Endothelial cell of umbilical vein (primary cell): ENCODE measurements around the gene TMEM184B. TPM values are rescaled to one million over a fixed set of nuclear protein-coding genes. Genes with fewer than 3 reads are reported as not detected.
A peak's percentile ranks its signal among the peaks of the same experiment; 100 is the strongest.

Experiments used
- BruUV-seq: library from RNA; stranded (reverse); fragments of 400-500 nt; replicated peaks from 2 replicates; lab custom pipeline; 2021; lab: Mats Ljungman, UMichigan
- CTCF ChIA-PET: fragments of 300-600, 350-600 bp; sonication (Branson Sonifier 250); formaldehyde crosslinking; loops from one replicate; lab custom pipeline; 2021; ENCODE audit warnings: antibody characterized with exemption, inconsistent platforms; lab: Charles Lee
- POLR2A ChIA-PET: fragments of 300-600, 350-600 bp; sonication (Branson Sonifier 250); formaldehyde crosslinking; loops from one replicate; lab custom pipeline; 2021; ENCODE audit warnings: antibody characterized with exemption, inconsistent platforms; lab: Charles Lee
- DNase-seq: peaks from one replicate; pipeline ENCODE4 v3.0.0-alpha.2; 2011; ENCODE audit warnings: low read depth, low spot score
- FAIRE-seq: peaks from 2 replicates; lab custom pipeline; 2011; peaks lifted over from hg19 to GRCh38; lab: Jason Lieb, UNC
- H2AFZ ChIP-seq: 2 replicates; pipeline ENCODE4 v1.6.0; 2012; ENCODE audit warnings: low read depth, low read length, control low read depth, inconsistent platforms
- H3K27ac ChIP-seq: 2 replicates; pipeline ENCODE4 v1.5.1; 2011; ENCODE audit warnings: low read depth, mild to moderate bottlenecking, control low read depth, low read length, moderate library complexity; ENCODE audit not compliant: insufficient read depth
- H3K27me3 ChIP-seq, 2 experiments: 2 replicates each; pipeline versions ENCODE4 v1.6.0 to v1.6.1; 2011; ENCODE audit warnings: low read length in 2 of 2, mixed read lengths in 1 of 2; ENCODE audit not compliant: control insufficient read depth in 2 of 2, insufficient read depth in 2 of 2
- H3K36me3 ChIP-seq, 2 experiments: 2 replicates in 1 of 2; 3 replicates in 1 of 2; pipeline ENCODE4 v1.5.1; 2011; ENCODE audit warnings: low read length in 2 of 2, mild to moderate bottlenecking in 1 of 2, moderate library complexity in 1 of 2; ENCODE audit not compliant: control insufficient read depth in 2 of 2, insufficient read depth in 2 of 2; ENCODE audit errors: extremely low read depth in 1 of 2
- H3K4me1 ChIP-seq: 3 replicates; pipeline ENCODE4 v1.5.1; 2011; ENCODE audit warnings: mild to moderate bottlenecking, low read length; ENCODE audit not compliant: control insufficient read depth, insufficient read depth; ENCODE audit errors: extremely low read depth
- H3K4me2 ChIP-seq: 2 replicates; pipeline ENCODE4 v1.6.1; 2011; ENCODE audit warnings: low read length, control low read depth, mixed read lengths; ENCODE audit not compliant: insufficient read depth
- H3K4me3 ChIP-seq, 3 experiments: fragments of 200-600 bp in 1 of 3; sonication (generic), shearing (Covaris generic) in 1 of 3; replicated peaks in 1 of 3; 2 replicates each; pipeline ENCODE4 v1.5.1; 2011 to 2016; ENCODE audit warnings: control low read depth in 3 of 3, low read length in 3 of 3, mild to moderate bottlenecking in 2 of 3, inconsistent platforms in 1 of 3, low read depth in 1 of 3, moderate library complexity in 1 of 3; ENCODE audit not compliant: insufficient read depth in 1 of 3
- H3K79me2 ChIP-seq: 2 replicates; pipeline ENCODE4 v1.6.0; 2012; ENCODE audit warnings: low read length, inconsistent platforms; ENCODE audit not compliant: control insufficient read depth, insufficient read depth
- H3K9ac ChIP-seq: replicated peaks from 2 replicates; pipeline ENCODE3; 2011; ENCODE audit warnings: low read length, control low read depth; ENCODE audit not compliant: insufficient read depth; ENCODE audit errors: extremely low read depth
- H3K9me1 ChIP-seq: replicated peaks from 3 replicates; pipeline ENCODE4 v1.6.0; 2011; ENCODE audit warnings: mild to moderate bottlenecking, low read length; ENCODE audit not compliant: control insufficient read depth, insufficient read depth; ENCODE audit errors: extremely low read depth
- H3K9me3 ChIP-seq: replicated peaks from 2 replicates; pipeline ENCODE4 v1.5.1; 2012; ENCODE audit warnings: low read length, inconsistent platforms; ENCODE audit not compliant: control insufficient read depth, insufficient read depth
- H4K20me1 ChIP-seq: replicated peaks from 2 replicates; pipeline ENCODE3; 2011; ENCODE audit warnings: mild to moderate bottlenecking, low read length; ENCODE audit not compliant: control insufficient read depth, insufficient read depth; ENCODE audit errors: extremely low read depth
- CTCF ChIP-seq, 2 donors: IDR thresholded peaks; 1 replicate in 1 of 2; 2 replicates in 1 of 2; pipeline ENCODE4 v1.5.1; 2011; ENCODE audit warnings: low read length in 2 of 2, mild to moderate bottlenecking in 2 of 2, moderate library complexity in 2 of 2, control low read depth in 1 of 2, inconsistent platforms in 1 of 2, low read depth in 1 of 2; ENCODE audit not compliant: insufficient read depth in 1 of 2; ENCODE audit errors: extremely low read depth in 1 of 2
- EZH2 ChIP-seq: IDR thresholded peaks from 2 replicates; pipeline ENCODE4 v1.6.1; 2012; ENCODE audit warnings: borderline replicate concordance, low read depth, mild to moderate bottlenecking, moderate library complexity, low read length, inconsistent platforms; ENCODE audit not compliant: severe bottlenecking
- FOS ChIP-seq: IDR thresholded peaks from 2 replicates; pipeline ENCODE4 v1.6.1; 2011; ENCODE audit warnings: mild to moderate bottlenecking, low read length, moderate library complexity, borderline replicate concordance; ENCODE audit not compliant: insufficient read depth
- GATA2 ChIP-seq: IDR thresholded peaks from 2 replicates; pipeline ENCODE4 v1.7.0; 2011; ENCODE audit warnings: low read depth, mild to moderate bottlenecking, moderate library complexity, mixed read lengths, low read length; ENCODE audit not compliant: insufficient read length, insufficient read depth
- JUN ChIP-seq: IDR thresholded peaks from 2 replicates; pipeline ENCODE4 v1.6.1; 2011; ENCODE audit warnings: borderline replicate concordance, low read depth; ENCODE audit not compliant: insufficient read length, insufficient read depth
- MAX ChIP-seq: IDR thresholded peaks from 2 replicates; pipeline ENCODE4 v1.6.1; 2011; ENCODE audit not compliant: insufficient read depth, insufficient read length
- MYC ChIP-seq: IDR thresholded peaks from one replicate; pipeline ENCODE4 v1.6.1; 2011; ENCODE audit warnings: mild to moderate bottlenecking, low read depth, low read length
- POLR2A ChIP-seq: IDR thresholded peaks from 2 replicates; pipeline ENCODE4 v1.6.1; 2012; ENCODE audit warnings: low read depth, mild to moderate bottlenecking, control low read depth, low read length
- POLR2AphosphoS5 ChIP-seq: IDR thresholded peaks from 2 replicates; pipeline ENCODE4 v1.6.1; 2012; ENCODE audit warnings: low read depth, mild to moderate bottlenecking, control low read depth, low read length, moderate library complexity; ENCODE audit not compliant: insufficient read depth
- dilution Hi-C: fragments of 300-500 bp; cut with MboI; formaldehyde crosslinking; loops from one replicate; pipeline ENCODE4 v1.15.0; 2019; ENCODE audit warnings: low sequenced_read_pairs; ENCODE audit not compliant: extremely low pct_ligation_motif_present
- intact Hi-C: fragments of 100-400 bp; cut with micrococcal nuclease; formaldehyde crosslinking; loops from one replicate; pipeline ENCODE4 v1.10.0; 2022
- polyA plus RNA-seq, 4 experiments: library from polyadenylated mRNA; depleted of rRNA in 3 of 4; stranded (reverse) in 3 of 4; unstranded in 1 of 4; fragments of >200 nt; gene quantifications; 2 replicates each; pipeline versions ENCODE4 v1.2.1 to v1.2.3, GENCODE V29; 2011 to 2012; ENCODE audit warnings: missing spikeins in 1 of 4
- total RNA-seq: library from RNA; stranded (reverse); gene quantifications from 2 replicates; pipeline ENCODE4 v1.2.3, GENCODE V29; 2021

Gene TMEM184B
- total and polyA plus RNA-seq, 2 donors (not counting 3 experiments of a cell fraction or from before 2014, with no cell fraction given) = 72.5 to 96.6 TPM

- POLR2A ChIA-PET = no interaction called here
Measured at GRCh38 chr22:38221908-38222796, 50.7 kb downstream of the TMEM184B start.

More at GRCh38 chr22:38221908-38222796, 50.7 kb downstream of the TMEM184B start:
- FAIRE-seq (no peak), DNase-seq (no peak)
- H4K20me1 ChIP-seq = no peaks in the 10 kb centered on the region
- intact Hi-C loops (no loop called here), dilution Hi-C loops (no loop called here)
- H3K9me3 ChIP-seq = no peaks in the 10 kb centered on the region
- H3K27ac ChIP-seq = peak overlapping the region; percentile 79
- no peak overlapping the region for H2AFZ ChIP-seq
- H3K4me3 ChIP-seq = no peak overlapping the region
- H3K9me1 ChIP-seq = no peaks in the 10 kb centered on the region
- H3K27me3 ChIP-seq = no peaks in the 10 kb centered on the region
- H3K4me2 ChIP-seq = no peak overlapping the region
- H3K4me1 ChIP-seq = peaks cover 40% of the 10 kb centered on the region
- H3K36me3 ChIP-seq = peaks cover 4 to 31% of the 10 kb centered on the region in 2 experiments
- H3K9ac ChIP-seq = no peak overlapping the region
- CTCF ChIA-PET = interaction anchor here (1.1 to 2.0 kb wide), 3 partner anchors 10 to 107 kb away, joined by 3 to 5 read pairs (median 4); no protein-coding TSS in a partner anchor
- no peaks in the 10 kb centered on the region for H3K79me2 ChIP-seq
- no peak for TF ChIP-seq JUN
- no peak for TF ChIP-seq EZH2
- TF ChIP-seq FOS = no peak
- no peak for TF ChIP-seq POLR2A
- no peak for TF ChIP-seq MAX
- no peak for TF ChIP-seq GATA2
- TF ChIP-seq MYC = no peak
- no peak for TF ChIP-seq POLR2AphosphoS5
- TF ChIP-seq CTCF (IDR thresholded peaks at IDR 0.05; ENCODE audit: extremely low read depth in 1 of 2, insufficient read depth in 1 of 2, low read depth in 1 of 2, low read length in 2 of 2) = no peak
- no TSS peak for BruUV-seq
